AG04450 (cell line): ENCODE measurements around the gene LYAR. TPM values are rescaled to one million over a fixed set of nuclear protein-coding genes. Genes with fewer than 3 reads are reported as not detected.
"Not testable (repeated sequence)": the region's sequence is repeated elsewhere in the genome, so short reads cannot be mapped to it uniquely, and the experiment has no call there.

ENCODE experiments used
- CTCF ChIA-PET: fragments of 300-600, 350-600 bp; formaldehyde crosslinking; extraction: SDS; loops from one replicate; lab custom pipeline; 2022; ENCODE audit warnings: antibody characterized with exemption, inconsistent platforms; lab: Charles Lee
- POLR2A ChIA-PET: fragments of 350-600 bp; formaldehyde crosslinking; extraction: SDS; loops from one replicate; lab custom pipeline; 2021; ENCODE audit warnings: antibody characterized with exemption, inconsistent platforms; lab: Yijun Ruan, JAX
- DNase-seq: peaks from one replicate; pipeline ENCODE4 v3.0.0-alpha.2; 2011; ENCODE audit warnings: low read depth, low spot score
- H3K27ac ChIP-seq: one replicate; pipeline ENCODE4 v1.5.1; 2012; ENCODE audit warnings: low read depth, low read length, control low read depth
- H3K27me3 ChIP-seq: one replicate; pipeline ENCODE4 v1.6.0; 2012; ENCODE audit warnings: low read length; ENCODE audit not compliant: control insufficient read depth, insufficient read depth
- H3K4me3 ChIP-seq: 2 replicates; pipeline ENCODE4 v1.5.1; 2011; ENCODE audit warnings: mild to moderate bottlenecking, low read depth, low read length, control low read depth
- H3K9me3 ChIP-seq: 2 replicates; pipeline ENCODE4 v1.5.1; 2012; ENCODE audit warnings: low read length; ENCODE audit not compliant: control insufficient read depth, insufficient read depth
- polyA plus RNA-seq: library from polyadenylated mRNA; depleted of rRNA; stranded (reverse); fragments of >200 nt; gene quantifications from 2 replicates; pipeline ENCODE4 v1.2.3, GENCODE V29; 2011
- TF ChIP-seq, protein P1 (sequence below): IDR thresholded peaks from 2 replicates; pipeline ENCODE4 v1.5.1; 2011; ENCODE audit warnings: low read depth, low read length, control low read depth, inconsistent platforms

LYAR gene
- polyA plus RNA-seq, 1 experiment = 7.8 TPM

GRCh38 chr4:4249866-4250265 lies 40.1 kb downstream of the LYAR start:
- TF ChIP-seq, protein P1, sequence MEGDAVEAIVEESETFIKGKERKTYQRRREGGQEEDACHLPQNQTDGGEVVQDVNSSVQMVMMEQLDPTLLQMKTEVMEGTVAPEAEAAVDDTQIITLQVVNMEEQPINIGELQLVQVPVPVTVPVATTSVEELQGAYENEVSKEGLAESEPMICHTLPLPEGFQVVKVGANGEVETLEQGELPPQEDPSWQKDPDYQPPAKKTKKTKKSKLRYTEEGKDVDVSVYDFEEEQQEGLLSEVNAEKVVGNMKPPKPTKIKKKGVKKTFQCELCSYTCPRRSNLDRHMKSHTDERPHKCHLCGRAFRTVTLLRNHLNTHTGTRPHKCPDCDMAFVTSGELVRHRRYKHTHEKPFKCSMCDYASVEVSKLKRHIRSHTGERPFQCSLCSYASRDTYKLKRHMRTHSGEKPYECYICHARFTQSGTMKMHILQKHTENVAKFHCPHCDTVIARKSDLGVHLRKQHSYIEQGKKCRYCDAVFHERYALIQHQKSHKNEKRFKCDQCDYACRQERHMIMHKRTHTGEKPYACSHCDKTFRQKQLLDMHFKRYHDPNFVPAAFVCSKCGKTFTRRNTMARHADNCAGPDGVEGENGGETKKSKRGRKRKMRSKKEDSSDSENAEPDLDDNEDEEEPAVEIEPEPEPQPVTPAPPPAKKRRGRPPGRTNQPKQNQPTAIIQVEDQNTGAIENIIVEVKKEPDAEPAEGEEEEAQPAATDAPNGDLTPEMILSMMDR = no peak
- ChIA-PET POLR2A (no interaction called here), CTCF (interaction anchor here (0.6 to 2.5 kb wide), 4 partner anchors 10 to 231 kb away, joined by 3 to 14 read pairs (median 6); no protein-coding TSS in a partner anchor)
- H3K9me3 ChIP-seq = no peaks in the 10 kb centered on the region; the same call in 1 of the 2 replicates
- DNase-seq = no peak
- peaks cover 9% of the 10 kb centered on the region for H3K27me3 ChIP-seq
- H3K4me3 ChIP-seq = no peak overlapping the region
- H3K27ac ChIP-seq = no peak overlapping the region

DNA sequence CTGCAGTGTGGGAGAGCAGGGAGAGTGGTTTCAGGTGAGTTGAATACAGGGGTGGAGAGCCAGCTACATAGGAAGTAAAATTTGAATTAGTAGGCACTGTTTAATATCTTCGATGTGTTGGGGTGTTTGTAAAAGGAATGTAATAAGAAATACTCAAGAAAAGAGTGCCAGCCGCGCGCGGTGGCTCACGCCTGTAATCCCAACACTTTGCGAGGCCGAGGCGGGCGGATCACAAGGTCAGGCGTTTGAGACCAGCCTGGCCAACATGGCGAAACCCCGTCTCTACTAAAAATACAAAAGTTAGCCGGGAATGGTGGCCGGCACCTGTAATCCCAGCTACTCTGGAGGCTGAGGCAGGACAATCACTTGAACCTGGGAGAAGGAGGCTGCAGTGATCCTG lies 40.6 kb downstream of the LYAR start:
- not testable (repeated sequence) for H3K4me3 ChIP-seq, H3K27me3 ChIP-seq, H3K9me3 ChIP-seq, DNase-seq, H3K27ac ChIP-seq
- CTCF ChIA-PET = interaction anchor here (0.8 to 1.7 kb wide), 3 partner anchors 10 to 232 kb away, joined by 3 to 14 read pairs (median 5); no protein-coding TSS in a partner anchor
- POLR2A ChIA-PET = interaction anchor here (1.7 kb wide), 1 partner anchor 293 kb away, joined by 3 read pairs; no protein-coding TSS in a partner anchor

DNA sequence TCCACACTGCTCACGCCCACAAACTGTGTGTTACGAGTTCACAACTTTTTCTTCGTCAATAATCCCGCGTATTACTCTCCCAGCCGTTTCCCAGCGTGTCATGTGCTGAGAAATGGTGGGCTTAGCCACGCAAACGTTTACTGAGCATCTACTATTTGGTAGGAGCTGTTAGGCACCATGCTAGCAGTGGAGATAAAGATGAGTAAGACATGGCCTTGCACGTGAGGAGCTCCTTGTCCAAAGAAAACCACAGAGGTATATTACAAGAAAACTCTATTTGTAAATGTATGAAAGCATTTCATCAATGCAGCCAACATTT lies 41.1 kb downstream of the LYAR start:
- POLR2A ChIA-PET = interaction anchor here (0.6 to 1.7 kb wide), 2 partner anchors 127 to 293 kb away, joined by 3 to 6 read pairs; no protein-coding TSS in a partner anchor
- CTCF ChIA-PET = interaction anchor here (1.3 to 1.7 kb wide), 3 partner anchors 11 to 271 kb away, joined by 3 to 14 read pairs (median 5); no protein-coding TSS in a partner anchor
- Histone ChIP-seq H3K27ac (peak overlapping the region; percentile 96), H3K27me3 (peaks cover 5% of the 10 kb centered on the region), H3K4me3 (peak overlapping the region; percentile 90), H3K9me3 (no peaks in the 10 kb centered on the region; the same call in 1 of the 2 replicates)
- TF ChIP-seq, protein P1 = no peak
- no peak for DNase-seq

DNA sequence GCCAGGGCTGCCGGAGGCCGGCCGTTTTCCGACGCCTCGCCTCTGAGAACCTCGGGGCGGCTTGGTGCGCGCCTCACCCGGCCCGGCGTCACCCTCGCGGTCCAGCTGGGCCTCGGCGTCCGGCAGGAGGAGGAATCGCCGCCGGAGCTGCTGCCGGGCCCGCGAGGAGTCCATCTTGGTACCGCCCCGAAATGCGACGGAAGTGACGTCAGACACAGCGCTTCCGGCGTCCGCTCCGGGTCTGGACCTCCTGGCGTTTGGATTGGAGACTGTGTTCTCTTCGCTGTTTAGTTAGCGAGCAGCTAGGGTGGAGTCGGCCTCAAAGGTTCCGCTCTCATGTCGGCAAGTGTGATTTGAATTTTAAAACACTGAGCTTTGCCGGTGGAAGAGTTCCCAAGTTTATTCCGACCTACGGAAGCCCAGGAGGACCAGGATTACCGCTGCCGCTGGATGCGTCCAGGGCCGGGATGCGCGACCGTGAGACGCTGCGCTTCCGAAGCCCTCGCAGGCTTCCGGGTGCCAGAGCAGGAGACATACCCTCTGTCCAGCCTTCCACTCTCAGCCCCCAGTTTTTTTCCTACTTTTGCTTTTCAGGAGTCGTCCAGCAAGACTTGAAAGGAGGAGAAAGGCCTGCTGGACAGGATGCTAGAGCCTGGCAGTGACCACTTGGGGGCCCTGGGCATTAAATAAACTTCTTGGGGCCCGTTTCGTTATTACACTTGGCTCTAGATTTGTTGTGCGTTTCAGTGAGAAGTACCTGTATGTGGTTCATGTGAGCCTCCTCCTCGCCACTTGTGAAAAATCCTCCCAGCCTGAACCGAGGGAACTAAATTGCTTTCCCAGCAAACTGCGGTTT lies 41.7 kb downstream of the LYAR start, which contains the start of gene TMEM128:
Gene TMEM128, minus strand, starts transcription at position 195 of the 856 bp plus-strand sequence. Its CDS starts 21 bp downstream, at position 174.
- TF ChIP-seq, protein P1 = peak; percentile 34
- CTCF ChIA-PET = interaction anchor here (0.7 to 1.7 kb wide), 4 partner anchors 8 to 272 kb away, joined by 3 to 14 read pairs (median 4); no protein-coding TSS in a partner anchor

DNA sequence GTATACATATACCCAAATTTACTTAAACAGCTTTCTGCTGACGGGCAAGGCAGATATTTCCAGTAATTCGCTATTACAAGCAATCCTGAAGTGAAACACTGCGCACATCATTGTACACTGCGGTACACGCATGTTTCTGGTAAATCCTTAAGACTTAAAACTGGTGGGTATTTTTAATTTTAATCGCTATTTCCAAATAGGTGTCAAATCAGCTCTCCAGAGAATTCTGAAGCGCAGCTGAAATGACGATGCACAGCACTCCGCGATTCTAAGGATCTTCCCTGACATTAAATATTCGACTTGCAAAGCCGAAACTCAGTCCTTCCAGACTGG lies 42.3 kb downstream of the LYAR start:
- DNase-seq = no peak
- ChIA-PET CTCF (interaction anchor here (0.7 to 1.5 kb wide), 2 partner anchors 8 to 273 kb away, joined by 3 read pairs; no protein-coding TSS in a partner anchor), POLR2A (interaction anchor here (0.6 to 1.1 kb wide), 3 partner anchors 104 to 293 kb away, joined by 3 read pairs; no protein-coding TSS in a partner anchor)
- Histone ChIP-seq H3K4me3 (peak overlapping the region; percentile 90), H3K27me3 (peaks cover 3% of the 10 kb centered on the region), H3K27ac (peak overlapping the region; percentile 96), H3K9me3 (no peaks in the 10 kb centered on the region; the same call in 1 of the 2 replicates)
- TF ChIP-seq, protein P1 = no peak

More for the DNA sequence above, 41.7 kb downstream of the LYAR start, which contains the start of gene TMEM128:
- peak within 1 kb of the TSS; percentile 96 for H3K27ac ChIP-seq
- DNase-seq = peak; percentile 83
- no peaks in the 10 kb centered on the region; the same call in 1 of the 2 replicates for H3K9me3 ChIP-seq
- peak within 1 kb of the TSS; percentile 90 for H3K4me3 ChIP-seq
- POLR2A ChIA-PET = interaction anchor here (0.6 to 1.7 kb wide), 5 partner anchors 104 to 294 kb away, joined by 3 to 6 read pairs (median 3); no protein-coding TSS in a partner anchor
- H3K27me3 ChIP-seq = peaks cover 3% of the 10 kb centered on the region
